K562 (cell line): Measurements from ENCODE around the gene MRPS30. TPM values are rescaled to one million over a fixed set of nuclear protein-coding genes. Genes with fewer than 3 reads are reported as not detected.

ENCODE experiments used
- ATAC-seq: fragments of 200-7000 bp; cut with Tn5 transposase; 3 replicates; pipeline ENCODE4 v1.9.1; 2020; ENCODE audit warnings: moderate library complexity
- BruUV-seq: library from RNA; stranded (reverse); fragments of 400-500 nt; replicated peaks from 2 replicates; lab custom pipeline; 2021; lab: Mats Ljungman, UMichigan
- CTCF ChIA-PET: fragments of 300-600 bp; formaldehyde crosslinking; extraction: SDS; loops from one replicate; lab custom pipeline; 2021; ENCODE audit warnings: low intra/inter-chr PET ratio; lab: Yijun Ruan, JAX
- POLR2A ChIA-PET: fragments of 300-600, 350-650 bp; sonication (Branson Sonifier 250); formaldehyde crosslinking; extraction: SDS; loops from one replicate; lab custom pipeline; 2021; ENCODE audit warnings: antibody characterized with exemption, inconsistent platforms; lab: Yijun Ruan, JAX
- DNase-seq, 4 experiments: peaks; one replicate each; pipeline versions ENCODE4 v3.0.0 to v3.0.0-alpha.2; 2011 to 2018; ENCODE audit warnings: low spot score in 3 of 4, mixed read lengths in 3 of 4; ENCODE audit errors: extremely low read depth in 1 of 4
- FAIRE-seq: peaks from 2 replicates; lab custom pipeline; 2011; peaks lifted over from hg19 to GRCh38; lab: Jason Lieb, UNC
- H2AFZ ChIP-seq: 2 replicates; pipeline ENCODE4 v1.6.0; 2011; ENCODE audit warnings: low read depth, low read length, control low read depth, inconsistent platforms
- H3K27ac ChIP-seq: fragments of 200-600 bp; 3 replicates; pipeline ENCODE4 v1.8.0; 2011; ENCODE audit warnings: low read depth, mild to moderate bottlenecking, control low read depth, inconsistent platforms, low read length, moderate library complexity, mixed read lengths; ENCODE audit errors: extremely low read depth
- H3K27me3 ChIP-seq, 2 experiments: fragments of 300-600 bp in 1 of 2; 2 replicates in 1 of 2; 3 replicates in 1 of 2; pipeline versions ENCODE4 v1.6.0 to v1.8.0; 2011; ENCODE audit warnings: inconsistent platforms in 2 of 2, low read length in 2 of 2, mild to moderate bottlenecking in 1 of 2, mixed read lengths in 1 of 2, moderate library complexity in 1 of 2; ENCODE audit not compliant: control insufficient read depth in 2 of 2, insufficient read depth in 2 of 2
- H3K36me3 ChIP-seq: fragments of 300-600 bp; 3 replicates; pipeline ENCODE4 v1.8.0; 2011; ENCODE audit warnings: mild to moderate bottlenecking, low read length, inconsistent platforms; ENCODE audit not compliant: control insufficient read depth, insufficient read depth
- H3K4me1 ChIP-seq, 2 experiments: fragments of 200-600 bp in 1 of 2; replicated peaks in 1 of 2; 2 replicates in 1 of 2; 3 replicates in 1 of 2; pipeline versions ENCODE4 v1.5.1 to v1.8.0; 2011; ENCODE audit warnings: inconsistent platforms in 2 of 2, low read length in 2 of 2, mild to moderate bottlenecking in 1 of 2, mixed read lengths in 1 of 2, moderate library complexity in 1 of 2; ENCODE audit not compliant: control insufficient read depth in 2 of 2, insufficient read depth in 2 of 2
- H3K4me2 ChIP-seq: 2 replicates; pipeline ENCODE4 v1.6.1; 2011; ENCODE audit warnings: low read length, control low read depth, inconsistent platforms, mixed read lengths; ENCODE audit not compliant: insufficient read depth
- H3K4me3 ChIP-seq: fragments of 200-600 bp; sonication (generic), shearing (Covaris generic); 2 replicates; pipeline ENCODE4 v1.5.1; 2016; ENCODE audit warnings: control low read depth, inconsistent platforms
- H3K79me2 ChIP-seq: fragments of 200-600 bp; 3 replicates; pipeline ENCODE4 v1.8.0; 2011; ENCODE audit warnings: low read length, inconsistent platforms; ENCODE audit not compliant: control insufficient read depth, insufficient read depth
- H3K9ac ChIP-seq, 2 experiments: 2 replicates each; pipeline versions ENCODE4 v1.6.0 to v1.6.1; 2011; ENCODE audit warnings: low read depth in 2 of 2, low read length in 2 of 2, control low read depth in 1 of 2, inconsistent platforms in 1 of 2, mild to moderate bottlenecking in 1 of 2, mixed read lengths in 1 of 2; ENCODE audit not compliant: insufficient read depth in 1 of 2
- H3K9me1 ChIP-seq: one replicate; pipeline ENCODE4 v1.6.0; 2011; ENCODE audit warnings: inconsistent platforms, mild to moderate bottlenecking, low read length, moderate library complexity; ENCODE audit not compliant: control insufficient read depth, insufficient read depth
- H3K9me3 ChIP-seq: replicated peaks from 2 replicates; pipeline ENCODE4 v1.5.1; 2011; ENCODE audit warnings: low read depth, low read length, inconsistent platforms; ENCODE audit not compliant: control insufficient read depth, insufficient read depth
- H4K20me1 ChIP-seq: replicated peaks from 2 replicates; pipeline ENCODE4 v1.6.1; 2011; ENCODE audit warnings: low read length, inconsistent platforms, mixed read lengths; ENCODE audit not compliant: control insufficient read depth, insufficient read depth
- BCL6 ChIP-seq: fragments of 250-450 bp; sonication (Bioruptor Pico); IDR thresholded peaks from 2 replicates; pipeline ENCODE4 v1.4.0; 2020
- COPS2 ChIP-seq: fragments of 450-650 bp; conservative IDR thresholded peaks from 2 replicates; pipeline ENCODE4 v1.6.1; 2016; ENCODE audit warnings: mild to moderate bottlenecking, moderate library complexity
- DPF2 ChIP-seq: fragments of 450-650 bp; IDR thresholded peaks from 2 replicates; pipeline ENCODE4 v1.6.1; 2016
- ETS2 ChIP-seq: IDR thresholded peaks from 2 replicates; pipeline ENCODE4 v1.6.1; 2016; ENCODE audit warnings: borderline replicate concordance, missing genetic modification characterization, mild to moderate bottlenecking, moderate library complexity, missing compliant biosample characterization; ENCODE audit not compliant: poor library complexity, severe bottlenecking
- FOXO4 ChIP-seq: fragments of 450-650 bp; formaldehyde crosslinking; IDR thresholded peaks from 2 replicates; pipeline ENCODE4 v1.4.0; 2020; ENCODE audit warnings: mild to moderate bottlenecking, moderate library complexity
- MAFF ChIP-seq: IDR thresholded peaks from 2 replicates; pipeline ENCODE4 v1.6.1; 2012; ENCODE audit warnings: low read length, improper control_type of control experiment
- MAFK ChIP-seq: IDR thresholded peaks from 2 replicates; pipeline ENCODE4 v1.6.1; 2011; ENCODE audit warnings: low read length, improper control_type of control experiment
- MNT ChIP-seq, 2 experiments: fragments of 450-650 bp; conservative IDR thresholded peaks; 2 replicates each; pipeline ENCODE4 v1.6.1; 2017; ENCODE audit warnings: mild to moderate bottlenecking in 2 of 2, moderate library complexity in 2 of 2
- MTA2 ChIP-seq: fragments of 450-650 bp; IDR thresholded peaks from 2 replicates; pipeline ENCODE4 v1.6.1; 2016; ENCODE audit warnings: low read depth
- NR3C1 ChIP-seq: sonication (generic); formaldehyde crosslinking; IDR thresholded peaks from 2 replicates; pipeline ENCODE4 v1.8.1; 2022; ENCODE audit warnings: missing genetic modification reagents
- PTRF ChIP-seq: fragments of 450-650 bp; IDR thresholded peaks from 2 replicates; pipeline ENCODE4 v1.6.1; 2016; ENCODE audit warnings: mild to moderate bottlenecking, missing genetic modification characterization, missing compliant biosample characterization
- SMAD1 ChIP-seq: fragments of 150-350 bp; IDR thresholded peaks from 2 replicates; pipeline ENCODE4 v1.6.1; 2014; ENCODE audit warnings: low read length, low read depth; ENCODE audit not compliant: partially characterized antibody
- SRSF3 ChIP-seq: fragments of 200-400 bp; formaldehyde crosslinking; IDR thresholded peaks from 2 replicates; pipeline ENCODE4 v1.6.1; 2016; ENCODE audit warnings: mild to moderate bottlenecking, low read length, moderate library complexity; ENCODE audit not compliant: insufficient read depth
- STAT5A ChIP-seq: IDR thresholded peaks from 2 replicates; pipeline ENCODE4 v1.6.1; 2012; ENCODE audit warnings: low read length, inconsistent platforms, borderline replicate concordance
- TAF7 ChIP-seq: fragments of 450-650 bp; IDR thresholded peaks from 2 replicates; pipeline ENCODE4 v1.6.1; 2016; ENCODE audit warnings: missing genetic modification characterization, missing compliant biosample characterization
- TRIM28 ChIP-seq: fragments of 450-650 bp; IDR thresholded peaks from 2 replicates; pipeline ENCODE4 v1.6.1; 2017
- ZBTB26 ChIP-seq: fragments of 450-650 bp; formaldehyde crosslinking; IDR thresholded peaks from 2 replicates; pipeline ENCODE4 v1.4.0; 2022; ENCODE audit warnings: missing genetic modification characterization
- ZNF12 ChIP-seq: sonication (generic); formaldehyde crosslinking; IDR thresholded peaks from 2 replicates; pipeline ENCODE4 v1.4.0; 2020; ENCODE audit warnings: mild to moderate bottlenecking, missing genetic modification reagents
- ZNF316 ChIP-seq: fragments of 450-650 bp; IDR thresholded peaks from 2 replicates; pipeline ENCODE4 v1.6.1; 2016
- ZNF347 ChIP-seq: fragments of 450-650 bp; formaldehyde crosslinking; IDR thresholded peaks from 2 replicates; pipeline ENCODE4 v1.4.0; 2020; ENCODE audit warnings: low read depth, mild to moderate bottlenecking, moderate library complexity
- ZNF584 ChIP-seq: fragments of 200-800 bp; sonication (Bioruptor generic); IDR thresholded peaks from 2 replicates; pipeline ENCODE4 v1.6.1; 2016; ENCODE audit warnings: low read depth, mild to moderate bottlenecking, missing genetic modification characterization, missing compliant biosample characterization
- ZNF586 ChIP-seq: fragments of 450-650 bp; formaldehyde crosslinking; conservative IDR thresholded peaks from 2 replicates; pipeline ENCODE4 v1.4.0; 2020; ENCODE audit warnings: mild to moderate bottlenecking, moderate library complexity
- WGBS: fragments of 100-300 bp; shearing (Covaris generic); methylation state at CpG from one replicate; pipeline ENCODE4 v1.1.6; 2016; ENCODE audit warnings: low coverage, mixed read lengths; ENCODE audit not compliant: insufficient coverage; ENCODE audit errors: missing lambda C conversion rate; 5-methylcytosine and 5-hydroxymethylcytosine counted together
- in situ Hi-C: fragments of 300-500 bp; cut with MboI; formaldehyde crosslinking; loops from 4 replicates; pipeline ENCODE4 v1.15.0; 2018; ENCODE audit warnings: inconsistent platforms, mixed read lengths
- intact Hi-C: fragments of 100-400 bp; cut with micrococcal nuclease; formaldehyde crosslinking; loops from 2 replicates; pipeline ENCODE4 v1.14.2; 2022
- polyA plus RNA-seq, 8 experiments: library from polyadenylated mRNA; depleted of rRNA in 4 of 8; stranded (reverse) in 5 of 8; unstranded in 3 of 8; fragments of >200 nt; fragmentation: Nextera tagmentation in 2 of 8; fragmentation: Illumina TruSeq in 1 of 8; extraction: Ambion mirVana in 2 of 8; extraction: Trizol in 1 of 8; gene quantifications; 2 replicates each; pipeline versions ENCODE4 v1.2.1 to v1.2.3, GENCODE V29; 2011 to 2014; ENCODE audit warnings: inconsistent platforms in 1 of 8, missing spikeins in 1 of 8
- total RNA-seq, 7 experiments: library from RNA; depleted of rRNA in 6 of 7; stranded (reverse); fragments of >200 nt in 6 of 7; fragmentation: Illumina TruSeq in 2 of 7; extraction: Trizol in 2 of 7; gene quantifications; 2 replicates each; pipeline versions ENCODE4 v1.2.1 to v1.2.3, GENCODE V29; 2011 to 2021; ENCODE audit warnings: low replicate concordance in 1 of 7

MRPS30 gene
- total and polyA plus RNA-seq, 9 of the 15 experiments (the other 6 are each of a cell fraction or from before 2014, with no cell fraction given) = 24.3 to 145 (median 114) TPM

GRCh38 chr5:44847206-44847852 lies 38.6 kb downstream of the MRPS30 start:
- Histone ChIP-seq H3K9ac (no peak overlapping the region), H3K36me3 (no peaks in the 10 kb centered on the region), H3K79me2 (no peaks in the 10 kb centered on the region), H3K27ac (no peak overlapping the region), H3K27me3 (no peaks in the 10 kb centered on the region), H3K9me3 (no peaks in the 10 kb centered on the region), H3K9me1 (no peaks in the 10 kb centered on the region), H3K4me2 (no peak overlapping the region), H2AFZ (no peak overlapping the region), H4K20me1 (no peaks in the 10 kb centered on the region), H3K4me1 (no peaks in the 10 kb centered on the region), H3K4me3 (no peak overlapping the region)
- 5% methylated on average over 5 of the region's 5 CpGs for WGBS
- ATAC-seq (no peak), DNase-seq (no peak), FAIRE-seq (no peak)
- POLR2A ChIA-PET = interaction anchor here (0.7 kb wide), 2 partner anchors 11 to 34 kb away, joined by 3 to 5 read pairs; no protein-coding TSS in a partner anchor
- in situ Hi-C loops = no loop called here
- intact Hi-C loops = no loop called here
- no TSS peak for BruUV-seq
- CTCF ChIA-PET = no interaction called here
- TF ChIP-seq ZNF586 (no peak), ZBTB26 (no peak), MAFK (peak; percentile 68), ZNF584 (CRISPR knock-in tag) (no peak), BCL6 (CRISPR knock-in tag) (no peak), FOXO4 (CRISPR knock-in tag) (no peak), SRSF3 (no peak), PTRF (no peak), DPF2 (no peak), STAT5A (no peak), ZNF12 (CRISPR knock-in tag) (no peak), ZNF316 (peak; percentile 52), TAF7 (no peak), ETS2 (tag) (no peak), ZNF347 (no peak), SMAD1 (no peak), COPS2 (no peak), MNT (conservative IDR thresholded peaks at IDR 0.05) (no peak), NR3C1 (CRISPR knock-in tag) (no peak), MTA2 (no peak), TRIM28 (no peak), MAFF (peak; percentile 61; the same call in 1 of the 2 replicates)
